H7 (cell line): ENCODE data around the gene CD8B. TPM values are rescaled to one million over a fixed set of nuclear protein-coding genes. Genes with fewer than 3 reads are reported as not detected.
"Not testable (repeated sequence)": the region's sequence is repeated elsewhere in the genome, so short reads cannot be mapped to it uniquely, and the experiment has no call there.

Experiments used
- DNase-seq: peaks from one replicate; pipeline ENCODE4 v3.0.0; 2012
- H3K27me3 ChIP-seq: 2 replicates; pipeline ENCODE4 v1.6.0; 2011; ENCODE audit warnings: mild to moderate bottlenecking, low read length; ENCODE audit not compliant: control insufficient read depth, insufficient read depth
- H3K36me3 ChIP-seq: replicated peaks from 2 replicates; pipeline ENCODE4 v1.5.1; 2011; ENCODE audit warnings: low read length; ENCODE audit not compliant: control insufficient read depth, insufficient read depth
- H3K4me3 ChIP-seq: 2 replicates; pipeline ENCODE4 v1.5.1; 2011; ENCODE audit warnings: low read depth, mild to moderate bottlenecking, control low read depth, low read length, moderate library complexity; ENCODE audit not compliant: insufficient read depth
- total RNA-seq: library from RNA; depleted of rRNA; stranded (reverse); fragments of >200 nt; shearing (Covaris generic); gene quantifications from 2 replicates; pipeline ENCODE4 v1.2.3, GENCODE V29; 2014

CD8B gene
- total RNA-seq, 1 experiment from 2014 or later = 0.66 TPM

- not testable (repeated sequence) for H3K27me3 ChIP-seq, H3K36me3 ChIP-seq, DNase-seq, H3K4me3 ChIP-seq
Measured at GRCh38 chr2:86851581-86851980, 10.1 kb downstream of the CD8B start.

- not testable (repeated sequence) for H3K4me3 ChIP-seq, DNase-seq, H3K27me3 ChIP-seq, H3K36me3 ChIP-seq
Measured at GRCh38 chr2:86842607-86843234, 19.0 kb downstream of the CD8B start.

- H3K36me3 ChIP-seq, H3K4me3 ChIP-seq, H3K27me3 ChIP-seq, DNase-seq: not testable (repeated sequence)
Measured at GRCh38 chr2:86841330-86841729, 20.4 kb downstream of the CD8B start.

- not testable (repeated sequence) for H3K27me3 ChIP-seq, DNase-seq, H3K4me3 ChIP-seq, H3K36me3 ChIP-seq
Measured at GRCh38 chr2:86839871-86840548, 21.7 kb downstream of the CD8B start.

GRCh38 chr2:86839455-86839854 lies 22.2 kb downstream of the CD8B start:
- not testable (repeated sequence) for H3K36me3 ChIP-seq, H3K4me3 ChIP-seq, H3K27me3 ChIP-seq
- peak; percentile 38 for DNase-seq

- DNase-seq, H3K27me3 ChIP-seq, H3K4me3 ChIP-seq, H3K36me3 ChIP-seq: not testable (repeated sequence)
Measured at GRCh38 chr2:86837714-86838113, 24.0 kb downstream of the CD8B start.

GRCh38 chr2:86836915-86837695 lies 24.6 kb downstream of the CD8B start:
- DNase-seq, H3K4me3 ChIP-seq, H3K27me3 ChIP-seq, H3K36me3 ChIP-seq: not testable (repeated sequence)

GRCh38 chr2:86835548-86835889 lies 26.2 kb downstream of the CD8B start:
- not testable (repeated sequence) for H3K4me3 ChIP-seq, H3K36me3 ChIP-seq, DNase-seq, H3K27me3 ChIP-seq

GRCh38 chr2:86833315-86833714 lies 28.4 kb downstream of the CD8B start:
- Histone ChIP-seq H3K36me3 (no peaks in the 10 kb centered on the region), H3K27me3 (no peaks in the 10 kb centered on the region), H3K4me3 (no peak overlapping the region)
- DNase-seq = no peak

GRCh38 chr2:86832334-86833096 lies 29.2 kb downstream of the CD8B start:
- Histone ChIP-seq H3K4me3 (no peak overlapping the region), H3K36me3 (no peaks in the 10 kb centered on the region), H3K27me3 (no peaks in the 10 kb centered on the region)
- no peak for DNase-seq

GRCh38 chr2:86831537-86831936 lies 30.1 kb downstream of the CD8B start:
- H3K27me3 ChIP-seq = no peaks in the 10 kb centered on the region
- H3K4me3 ChIP-seq = no peak overlapping the region
- H3K36me3 ChIP-seq = no peaks in the 10 kb centered on the region
- peak; percentile 28 for DNase-seq

- Histone ChIP-seq H3K27me3 (no peaks in the 10 kb centered on the region), H3K4me3 (no peak overlapping the region), H3K36me3 (no peaks in the 10 kb centered on the region)
- DNase-seq = no peak
Measured at GRCh38 chr2:86826951-86827350, 34.7 kb downstream of the CD8B start.

- Histone ChIP-seq H3K27me3 (no peaks in the 10 kb centered on the region), H3K4me3 (no peak overlapping the region), H3K36me3 (no peaks in the 10 kb centered on the region)
- DNase-seq = no peak
Measured at GRCh38 chr2:86825693-86826381, 35.8 kb downstream of the CD8B start.

- Histone ChIP-seq H3K27me3 (no peaks in the 10 kb centered on the region), H3K4me3 (no peak overlapping the region), H3K36me3 (no peaks in the 10 kb centered on the region)
- no peak for DNase-seq
Measured at GRCh38 chr2:86825036-86825692, 36.5 kb downstream of the CD8B start.
